ENCODE data around the gene CANX. TPM values are rescaled to one million over a fixed set of nuclear protein-coding genes. Genes with fewer than 3 reads are reported as not detected.

Gene CANX
- 1,134 TPM for polyA plus RNA-seq (2012; ENCODE audit: insufficient read length, low read depth)

- TF ChIP-seq REST (IDR thresholded peaks at IDR 0.05; ENCODE audit: insufficient read depth in 1 of 2, low read depth in 2 of 2, low read length in 2 of 2): 0 out of 4 replicates have a peak, but pooled peaks of 1 of the 2 experiments have one; percentile 23
- TF ChIP-seq TAF1 (IDR thresholded peaks at IDR 0.05; ENCODE audit: borderline replicate concordance, insufficient read depth, low read length): peak; percentile 69; the same call in 1 of the 2 replicates
- no peak; the same call in 1 of the 2 replicates for TF ChIP-seq POLR2AphosphoS5 (IDR thresholded peaks at IDR 0.05; ENCODE audit: low read depth, low read length)
- TF ChIP-seq FOXP2 (optimal IDR thresholded peaks at IDR 0.05; ENCODE audit: borderline replicate concordance, extremely low read depth, extremely low read length, insufficient read depth): peak; percentile 46
- TF ChIP-seq SIN3A (IDR thresholded peaks at IDR 0.05; ENCODE audit: borderline replicate concordance, insufficient read depth, low read length): peak; percentile 89
Measured at GRCh38 chr5:179698935-179699615, at the start of gene CANX. Gene CANX (plus strand): TSS chr5:179698967. CDS start chr5:179705682, 6,715 bp downstream.

- TF ChIP-seq TAF1 (IDR thresholded peaks at IDR 0.05; ENCODE audit: borderline replicate concordance, insufficient read depth, low read length) (no peak), SIN3A (IDR thresholded peaks at IDR 0.05; ENCODE audit: borderline replicate concordance, insufficient read depth, low read length) (no peak), REST (IDR thresholded peaks at IDR 0.05; ENCODE audit: insufficient read depth in 1 of 2, low read depth in 2 of 2, low read length in 2 of 2) (no peak)
Measured at GRCh38 chr5:179668391-179668790, 30.4 kb upstream of the CANX start.

GRCh38 chr5:179678223-179679013 is 20.3 kb upstream of the CANX start:
- TF ChIP-seq FOXP2 (optimal IDR thresholded peaks at IDR 0.05; ENCODE audit: borderline replicate concordance, extremely low read depth, extremely low read length, insufficient read depth): peak; percentile 85
- no peak for TF ChIP-seq SIN3A (IDR thresholded peaks at IDR 0.05; ENCODE audit: borderline replicate concordance, insufficient read depth, low read length)
- TF ChIP-seq POLR2AphosphoS5 (IDR thresholded peaks at IDR 0.05; ENCODE audit: low read depth, low read length): peak; percentile 98
- TF ChIP-seq REST (IDR thresholded peaks at IDR 0.05; ENCODE audit: insufficient read depth in 1 of 2, low read depth in 2 of 2, low read length in 2 of 2): no peak
- TF ChIP-seq TAF1 (IDR thresholded peaks at IDR 0.05; ENCODE audit: borderline replicate concordance, insufficient read depth, low read length): peak; percentile 76; the same call in 1 of the 2 replicates

GRCh38 chr5:179679014-179679674 is 19.6 kb upstream of the CANX start:
- TF ChIP-seq SIN3A (IDR thresholded peaks at IDR 0.05; ENCODE audit: borderline replicate concordance, insufficient read depth, low read length) (no peak), TAF1 (IDR thresholded peaks at IDR 0.05; ENCODE audit: borderline replicate concordance, insufficient read depth, low read length) (no peak), POLR2AphosphoS5 (IDR thresholded peaks at IDR 0.05; ENCODE audit: low read depth, low read length) (no peak), FOXP2 (optimal IDR thresholded peaks at IDR 0.05; ENCODE audit: borderline replicate concordance, extremely low read depth, extremely low read length, insufficient read depth) (no peak), REST (IDR thresholded peaks at IDR 0.05; ENCODE audit: insufficient read depth in 1 of 2, low read depth in 2 of 2, low read length in 2 of 2) (no peak)
